ENCODE data around the gene ACTMAP.
A peak's percentile ranks its signal among the peaks of the same experiment; 100 is the strongest.

ACTMAP gene

GRCh38 chr19:40709817-40710216 is 40.5 kb downstream of the ACTMAP start:
- Mint-ChIP-seq H3K9me3 (no peaks in the 10 kb centered on the region), H3K4me3 (no peak overlapping the region), H3K36me3 (ENCODE audit: low read depth) (peaks cover 51% of the 10 kb centered on the region), H3K4me1 (peaks cover 19% of the 10 kb centered on the region), H3K27me3 (ENCODE audit: low read depth) (no peaks in the 10 kb centered on the region), H3K27ac (no peak overlapping the region)
- TF ChIP-seq CTCF (IDR thresholded peaks at IDR 0.05; ENCODE audit: unreplicated experiment in 3 of 3) = no peak

- no peak overlapping the region for H3K27ac Mint-ChIP-seq
- H3K4me3 Mint-ChIP-seq = no peak overlapping the region
- H3K36me3 Mint-ChIP-seq (ENCODE audit: low read depth) = peaks cover 58% of the 10 kb centered on the region
- H3K27me3 Mint-ChIP-seq (ENCODE audit: low read depth) = no peaks in the 10 kb centered on the region
- no peak for TF ChIP-seq CTCF (IDR thresholded peaks at IDR 0.05; ENCODE audit: unreplicated experiment in 3 of 3)
- no peaks in the 10 kb centered on the region for H3K9me3 Mint-ChIP-seq
- peaks cover 16% of the 10 kb centered on the region for H3K4me1 Mint-ChIP-seq
These were observed 42.7 kb downstream of the ACTMAP start for GRCh38 chr19:40707615-40708014.

GRCh38 chr19:40705950-40706619 is 44.2 kb downstream of the ACTMAP start:
- H3K9me3 Mint-ChIP-seq = no peaks in the 10 kb centered on the region

GRCh38 chr19:40705362-40705651 is 45.0 kb downstream of the ACTMAP start:
- H3K4me3 Mint-ChIP-seq = no peak overlapping the region
- H3K9me3 Mint-ChIP-seq = no peaks in the 10 kb centered on the region
- no peak for TF ChIP-seq CTCF (IDR thresholded peaks at IDR 0.05; ENCODE audit: unreplicated experiment in 3 of 3)
- H3K27me3 Mint-ChIP-seq (ENCODE audit: low read depth) = no peaks in the 10 kb centered on the region
- peak overlapping the region in 1 of 3 experiments; percentile 71 for H3K27ac Mint-ChIP-seq
- peaks cover 23% of the 10 kb centered on the region for H3K4me1 Mint-ChIP-seq
- H3K36me3 Mint-ChIP-seq (ENCODE audit: low read depth) = peaks cover 58% of the 10 kb centered on the region

More at GRCh38 chr19:40705950-40706619, 44.2 kb downstream of the ACTMAP start:
- no peak for TF ChIP-seq CTCF (IDR thresholded peaks at IDR 0.05; ENCODE audit: unreplicated experiment in 3 of 3)
- Mint-ChIP-seq H3K4me3 (peak overlapping the region in 1 of 3 experiments; percentile 10), H3K27me3 (ENCODE audit: low read depth) (no peaks in the 10 kb centered on the region), H3K27ac (peak overlapping the region; percentile 71 to 86 (median 85)), H3K4me1 (peaks cover 23% of the 10 kb centered on the region), H3K36me3 (ENCODE audit: low read depth) (peaks cover 57% of the 10 kb centered on the region)

GRCh38 chr19:40704491-40705361 is 45.6 kb downstream of the ACTMAP start:
- Mint-ChIP-seq H3K27ac (peak overlapping the region in 1 of 3 experiments; percentile 71), H3K4me3 (no peak overlapping the region), H3K4me1 (peaks cover 23% of the 10 kb centered on the region), H3K36me3 (ENCODE audit: low read depth) (peaks cover 55% of the 10 kb centered on the region), H3K9me3 (no peaks in the 10 kb centered on the region), H3K27me3 (ENCODE audit: low read depth) (no peaks in the 10 kb centered on the region)
- TF ChIP-seq CTCF (IDR thresholded peaks at IDR 0.05; ENCODE audit: unreplicated experiment in 3 of 3) = no peak
